RWPE2 (cell line): ENCODE measurements around the gene BUD13.
"Not testable (repeated sequence)": the region's sequence is repeated elsewhere in the genome, so short reads cannot be mapped to it uniquely, and the experiment has no call there.

ENCODE experiments used
- ATAC-seq: fragments of 200-7000 bp; cut with Tn5 transposase; 3 replicates; pipeline ENCODE4 v1.9.1; 2021; ENCODE audit warnings: low read depth
- DNase-seq: peaks from one replicate; pipeline ENCODE4 v3.0.0-alpha.2; 2020; ENCODE audit warnings: low spot score
- H3K27ac ChIP-seq: fragments of 450-650 bp; 2 replicates; pipeline ENCODE4 v1.5.1; 2017; ENCODE audit warnings: mild to moderate bottlenecking; ENCODE audit not compliant: poor library complexity, severe bottlenecking
- H3K27me3 ChIP-seq: fragments of 250-450 bp; sonication (Bioruptor Pico); 2 replicates; pipeline ENCODE4 v1.5.1; 2021; ENCODE audit warnings: mild to moderate bottlenecking, moderate library complexity; ENCODE audit not compliant: insufficient read depth, poor library complexity, severe bottlenecking
- H3K36me3 ChIP-seq: fragments of 250-450 bp; sonication (Bioruptor Pico); 2 replicates; pipeline ENCODE4 v1.5.1; 2020; ENCODE audit warnings: low read depth, mild to moderate bottlenecking, moderate library complexity
- H3K4me1 ChIP-seq: fragments of 250-450 bp; sonication (Bioruptor Pico); 2 replicates; pipeline ENCODE4 v1.5.1; 2021; ENCODE audit warnings: mild to moderate bottlenecking, moderate library complexity; ENCODE audit not compliant: insufficient read depth, poor library complexity, severe bottlenecking
- H3K4me3 ChIP-seq: fragments of 250-450 bp; sonication (Bioruptor Pico); 2 replicates; pipeline ENCODE4 v1.5.1; 2021; ENCODE audit warnings: mild to moderate bottlenecking, moderate library complexity; ENCODE audit not compliant: severe bottlenecking
- H3K9me3 ChIP-seq: fragments of 250-450 bp; sonication (Bioruptor Pico); 2 replicates; pipeline ENCODE4 v1.5.1; 2021; ENCODE audit warnings: mild to moderate bottlenecking, moderate library complexity; ENCODE audit not compliant: severe bottlenecking
- CTCF ChIP-seq: fragments of 450-650 bp; IDR thresholded peaks from one replicate; pipeline ENCODE4 v1.5.1; 2017; ENCODE audit warnings: mild to moderate bottlenecking, moderate library complexity; ENCODE audit not compliant: poor library complexity, severe bottlenecking

Gene BUD13

GRCh38 chr11:116771935-116772334, 852 bp downstream of the BUD13 start:
- DNase-seq (no peak), ATAC-seq (no peak)
- peak overlapping the region; percentile 95 for H3K4me3 ChIP-seq
- TF ChIP-seq CTCF = no peak
- H3K9me3 ChIP-seq = no peaks in the 10 kb centered on the region
- peaks cover 3% of the 10 kb centered on the region for H3K27me3 ChIP-seq
- H3K27ac ChIP-seq = peak overlapping the region; percentile 83
- H3K36me3 ChIP-seq = peaks cover 25% of the 10 kb centered on the region
- H3K4me1 ChIP-seq = peaks cover 18% of the 10 kb centered on the region

- no peak for ATAC-seq
- H3K4me1 ChIP-seq = no peaks in the 10 kb centered on the region
- no peak overlapping the region for H3K4me3 ChIP-seq
- no peaks in the 10 kb centered on the region for H3K9me3 ChIP-seq
- no peak for DNase-seq
- H3K36me3 ChIP-seq = peaks cover 91% of the 10 kb centered on the region
- no peak for TF ChIP-seq CTCF
- no peaks in the 10 kb centered on the region for H3K27me3 ChIP-seq
- H3K27ac ChIP-seq = no peak overlapping the region
These were observed 10.7 kb downstream of the BUD13 start for GRCh38 chr11:116762132-116762531.

GRCh38 chr11:116756044-116756443, 16.7 kb downstream of the BUD13 start:
- ATAC-seq, H3K4me3 ChIP-seq, H3K27ac ChIP-seq, H3K27me3 ChIP-seq, H3K4me1 ChIP-seq, DNase-seq, H3K9me3 ChIP-seq: not testable (repeated sequence)
- peaks cover 96% of the 10 kb centered on the region for H3K36me3 ChIP-seq

- Histone ChIP-seq H3K27ac (no peak overlapping the region), H3K4me3 (no peak overlapping the region), H3K36me3 (peaks cover 79% of the 10 kb centered on the region), H3K27me3 (no peaks in the 10 kb centered on the region), H3K4me1 (no peaks in the 10 kb centered on the region), H3K9me3 (no peaks in the 10 kb centered on the region)
- no peak for TF ChIP-seq CTCF
- ATAC-seq (no peak), DNase-seq (no peak)
These were observed 22.6 kb downstream of the BUD13 start for GRCh38 chr11:116750070-116750718.

GRCh38 chr11:116742104-116742503, 30.7 kb downstream of the BUD13 start:
- H3K27me3 ChIP-seq = no peaks in the 10 kb centered on the region
- no peaks in the 10 kb centered on the region for H3K9me3 ChIP-seq
- no peaks in the 10 kb centered on the region for H3K4me1 ChIP-seq
- DNase-seq (no peak), ATAC-seq (no peak)
- no peak for TF ChIP-seq CTCF
- H3K27ac ChIP-seq = no peak overlapping the region
- no peak overlapping the region for H3K4me3 ChIP-seq
- peaks cover 12% of the 10 kb centered on the region for H3K36me3 ChIP-seq
